ENCODE measurements around the gene NPDC1.

GRCh38 chr9:137023157-137023556 is 22.8 kb downstream of the NPDC1 start:
- no peak for TF ChIP-seq CTCF (IDR thresholded peaks at IDR 0.05 in 4 of 5, conservative IDR thresholded peaks at IDR 0.05 in 1 of 5)
- no peak for TF ChIP-seq POLR2A (IDR thresholded peaks at IDR 0.05)
